ENCODE measurements around the gene DOLK. TPM values are rescaled to one million over a fixed set of nuclear protein-coding genes. Genes with fewer than 3 reads are reported as not detected.

The DOLK gene
- total RNA-seq, 2 donors from 2014 or later = 10.6 to 17.6 TPM

GRCh38 chr9:128903079-128903461 is 44.3 kb downstream of the DOLK start:
- peak overlapping the region; percentile 87 to 89 for H3K27ac ChIP-seq
- H3K36me3 ChIP-seq = peaks cover 22% of the 10 kb centered on the region
- no peaks in the 10 kb centered on the region for H3K9me3 ChIP-seq
- no peak for TF ChIP-seq CTCF (IDR thresholded peaks at IDR 0.05)
- H3K4me1 ChIP-seq (ENCODE audit: control insufficient read depth in 1 of 2, low read depth in 2 of 2) = peaks cover 24 to 62% of the 10 kb centered on the region in 2 donors
- H3K4me3 ChIP-seq = no peak overlapping the region
- no peak for DNase-seq (ENCODE audit: low spot score)
- ATAC-seq (ENCODE audit: insufficient number of reproducible peaks, low FRiP score, low read depth) = no peak
- no peaks in the 10 kb centered on the region for H3K27me3 ChIP-seq (replicated peaks; ENCODE audit: insufficient read depth)

GRCh38 chr9:128902351-128903078 is 44.9 kb downstream of the DOLK start:
- Histone ChIP-seq H3K36me3 (peaks cover 18% of the 10 kb centered on the region), H3K9me3 (no peaks in the 10 kb centered on the region), H3K27me3 (replicated peaks; ENCODE audit: insufficient read depth) (no peaks in the 10 kb centered on the region), H3K4me1 (ENCODE audit: control insufficient read depth in 1 of 2, low read depth in 2 of 2) (peaks cover 24 to 65% of the 10 kb centered on the region in 2 donors), H3K27ac (peak overlapping the region; percentile 87 to 89), H3K4me3 (peak overlapping the region; percentile 33)
- no peak for DNase-seq (ENCODE audit: low spot score)
- ATAC-seq (ENCODE audit: insufficient number of reproducible peaks, low FRiP score, low read depth) = peak; percentile 14
- TF ChIP-seq CTCF (IDR thresholded peaks at IDR 0.05) = no peak

- no peak for ATAC-seq (ENCODE audit: insufficient number of reproducible peaks, low FRiP score, low read depth)
- no peaks in the 10 kb centered on the region for H3K9me3 ChIP-seq
- H3K27ac ChIP-seq = peak overlapping the region; percentile 87 to 89
- H3K4me3 ChIP-seq = no peak overlapping the region
- no peak for DNase-seq (ENCODE audit: low spot score)
- H3K27me3 ChIP-seq (replicated peaks; ENCODE audit: insufficient read depth) = no peaks in the 10 kb centered on the region
- H3K4me1 ChIP-seq (ENCODE audit: control insufficient read depth in 1 of 2, low read depth in 2 of 2) = peaks cover 24 to 65% of the 10 kb centered on the region in 2 donors
- no peak for TF ChIP-seq CTCF (IDR thresholded peaks at IDR 0.05)
- H3K36me3 ChIP-seq = peaks cover 19% of the 10 kb centered on the region
Measured at GRCh38 chr9:128901822-128902221, 45.6 kb downstream of the DOLK start.

GRCh38 chr9:128901379-128901778 is 46.0 kb downstream of the DOLK start:
- no peaks in the 10 kb centered on the region for H3K27me3 ChIP-seq (replicated peaks; ENCODE audit: insufficient read depth)
- DNase-seq (ENCODE audit: low spot score) (no peak), ATAC-seq (ENCODE audit: insufficient number of reproducible peaks, low FRiP score, low read depth) (no peak)
- H3K36me3 ChIP-seq = peaks cover 24% of the 10 kb centered on the region
- peak overlapping the region; percentile 87 to 89 for H3K27ac ChIP-seq
- H3K4me1 ChIP-seq (ENCODE audit: control insufficient read depth in 1 of 2, low read depth in 2 of 2) = peaks cover 24 to 65% of the 10 kb centered on the region in 2 donors
- H3K9me3 ChIP-seq = no peaks in the 10 kb centered on the region
- no peak overlapping the region for H3K4me3 ChIP-seq
- no peak for TF ChIP-seq CTCF (IDR thresholded peaks at IDR 0.05)

GRCh38 chr9:128899566-128900322 is 47.7 kb downstream of the DOLK start:
- peaks cover 38% of the 10 kb centered on the region for H3K36me3 ChIP-seq
- no peaks in the 10 kb centered on the region for H3K9me3 ChIP-seq
- H3K27me3 ChIP-seq (replicated peaks; ENCODE audit: insufficient read depth) = no peaks in the 10 kb centered on the region
- DNase-seq (ENCODE audit: low spot score) = no peak
- ATAC-seq (ENCODE audit: insufficient number of reproducible peaks, low FRiP score, low read depth) = no peak
- peaks cover 24 to 59% of the 10 kb centered on the region in 2 donors for H3K4me1 ChIP-seq (ENCODE audit: control insufficient read depth in 1 of 2, low read depth in 2 of 2)
- no peak overlapping the region for H3K4me3 ChIP-seq
- TF ChIP-seq CTCF (IDR thresholded peaks at IDR 0.05) = no peak
- peak overlapping the region; percentile 87 to 89 for H3K27ac ChIP-seq

Data from thoracic aorta (tissue), 2 donors.